Keratinocyte (primary cell): ENCODE results near the gene PHYHIPL.

Experiments
- CTCF ChIP-seq, 3 experiments: IDR thresholded peaks in 1 of 3; conservative IDR thresholded peaks in 1 of 3; optimal IDR thresholded peaks in 1 of 3; 2 replicates in 2 of 3; 3 replicates in 1 of 3; pipeline versions ENCODE3 to v1.5.1; 2011; ENCODE audit warnings: low read length in 3 of 3, mild to moderate bottlenecking in 3 of 3, moderate library complexity in 2 of 3, control low read depth in 1 of 3, inconsistent platforms in 1 of 3; ENCODE audit not compliant: insufficient read depth in 2 of 3; ENCODE audit errors: extremely low read depth in 1 of 3
- EZH2 ChIP-seq: IDR thresholded peaks from one replicate; pipeline ENCODE4 v1.6.1; 2012; ENCODE audit warnings: inconsistent platforms, mild to moderate bottlenecking, low read length, moderate library complexity

GRCh38 chr10:59206204-59206720 is 29.8 kb downstream of the PHYHIPL start:
- TF ChIP-seq CTCF (optimal IDR thresholded peaks at IDR 0.05 in 1 of 3, IDR thresholded peaks at IDR 0.05 in 1 of 3, conservative IDR thresholded peaks at IDR 0.05 in 1 of 3; ENCODE audit: extremely low read depth in 1 of 3, insufficient read depth in 2 of 3, low read length in 3 of 3) (no peak), EZH2 (no peak)
